Liver (tissue), 9 donors: ENCODE results near the gene TMEM175. TPM values are rescaled to one million over a fixed set of nuclear protein-coding genes. Genes with fewer than 3 reads are reported as not detected.

Experiments
- DNase-seq: peaks from one replicate; pipeline ENCODE4 v3.0.0-alpha.2; 2017; ENCODE audit warnings: low spot score
- H3K27ac ChIP-seq, 2 donors: one replicate each; pipeline ENCODE4 v1.7.0; 2013; ENCODE audit warnings: inconsistent platforms in 2 of 2, low read length in 2 of 2, control low read depth in 1 of 2, low read depth in 1 of 2, mild to moderate bottlenecking in 1 of 2
- H3K27me3 ChIP-seq, 4 donors: one replicate each; pipeline versions ENCODE4 v1.6.1 to v1.7.0; 2013; ENCODE audit warnings: low read length in 3 of 4, inconsistent platforms in 1 of 4, mild to moderate bottlenecking in 1 of 4, moderate library complexity in 1 of 4; ENCODE audit not compliant: control insufficient read depth in 4 of 4, insufficient read depth in 4 of 4
- H3K36me3 ChIP-seq, 4 donors: one replicate each; pipeline versions ENCODE4 v1.6.1 to v1.7.0; 2013; ENCODE audit warnings: low read length in 3 of 4, mild to moderate bottlenecking in 3 of 4, low read depth in 1 of 4, moderate library complexity in 1 of 4; ENCODE audit not compliant: control insufficient read depth in 4 of 4, insufficient read depth in 3 of 4
- H3K4me1 ChIP-seq, 4 donors: one replicate each; pipeline versions ENCODE4 v1.6.1 to v1.7.0; 2013; ENCODE audit warnings: low read length in 3 of 4, mild to moderate bottlenecking in 3 of 4, moderate library complexity in 1 of 4; ENCODE audit not compliant: control insufficient read depth in 4 of 4, insufficient read depth in 4 of 4
- H3K4me3 ChIP-seq, 3 donors: one replicate each; pipeline versions ENCODE4 v1.6.1 to v1.7.0; 2013; ENCODE audit warnings: low read length in 3 of 3, control low read depth in 1 of 3, low read depth in 1 of 3, mild to moderate bottlenecking in 1 of 3
- H3K9ac ChIP-seq, 2 donors: one replicate each; pipeline ENCODE4 v1.7.0; 2013; ENCODE audit warnings: low read length in 2 of 2, mild to moderate bottlenecking in 2 of 2, moderate library complexity in 2 of 2, control low read depth in 1 of 2, low read depth in 1 of 2
- H3K9me3 ChIP-seq, 4 donors: one replicate each; pipeline versions ENCODE4 v1.6.1 to v1.7.0; 2013; ENCODE audit warnings: low read length in 3 of 4; ENCODE audit not compliant: control insufficient read depth in 4 of 4
- EGR1 ChIP-seq, 2 donors: IDR thresholded peaks; 2 replicates each; pipeline ENCODE4 v1.6.1; 2016 to 2018; ENCODE audit warnings: antibody characterized with exemption in 2 of 2, low read depth in 2 of 2
- FOXA1 ChIP-seq: IDR thresholded peaks from 2 replicates; pipeline ENCODE4 v1.6.1; 2016; ENCODE audit warnings: antibody characterized with exemption
- FOXA2 ChIP-seq: IDR thresholded peaks from 2 replicates; pipeline ENCODE4 v1.6.1; 2016; ENCODE audit warnings: antibody characterized with exemption
- GABPA ChIP-seq, 2 donors: IDR thresholded peaks in 1 of 2; conservative IDR thresholded peaks in 1 of 2; 2 replicates each; pipeline ENCODE4 v1.6.1; 2016; ENCODE audit warnings: antibody characterized with exemption in 2 of 2, mild to moderate bottlenecking in 1 of 2, moderate library complexity in 1 of 2
- HNF4A ChIP-seq, 2 donors: conservative IDR thresholded peaks; 2 replicates each; pipeline ENCODE4 v1.6.1; 2016; ENCODE audit warnings: antibody characterized with exemption in 2 of 2, mild to moderate bottlenecking in 2 of 2
- HNF4G ChIP-seq: IDR thresholded peaks from 2 replicates; pipeline ENCODE4 v1.6.1; 2016; ENCODE audit warnings: antibody characterized with exemption
- JUND ChIP-seq, 2 donors: IDR thresholded peaks; 2 replicates each; pipeline ENCODE4 v1.6.1; 2016; ENCODE audit warnings: antibody characterized with exemption in 2 of 2
- RAD21 ChIP-seq, 2 donors: IDR thresholded peaks; 2 replicates each; pipeline ENCODE4 v1.6.1; 2016; ENCODE audit warnings: antibody characterized with exemption in 2 of 2, mild to moderate bottlenecking in 2 of 2
- RXRA ChIP-seq, 2 donors: IDR thresholded peaks; 2 replicates each; pipeline ENCODE4 v1.6.1; 2017 to 2018; ENCODE audit warnings: antibody characterized with exemption in 2 of 2, mild to moderate bottlenecking in 1 of 2
- SP1 ChIP-seq: IDR thresholded peaks from 2 replicates; pipeline ENCODE4 v1.6.1; 2018; ENCODE audit warnings: antibody characterized with exemption, mild to moderate bottlenecking
- TAF1 ChIP-seq: conservative IDR thresholded peaks from 2 replicates; pipeline ENCODE4 v1.6.1; 2016; ENCODE audit warnings: antibody characterized with exemption, mild to moderate bottlenecking
- YY1 ChIP-seq: IDR thresholded peaks from 2 replicates; pipeline ENCODE4 v1.6.1; 2016; ENCODE audit warnings: antibody characterized with exemption, mild to moderate bottlenecking
- WGBS: extraction: QIAGEN DNeasy Blood & Tissue Kit; methylation state at CpG from one replicate; pipeline ENCODE4 v1.1.7; 2013; 5-methylcytosine and 5-hydroxymethylcytosine counted together
- polyA plus RNA-seq, 2 donors: library from polyadenylated mRNA; stranded (reverse) in 1 of 2; unstranded in 1 of 2; fragments of 200-250 nt in 1 of 2; fragments of >200 nt in 1 of 2; fragmentation: Nextera tagmentation in 1 of 2; extraction: Ambion mirVana in 1 of 2; gene quantifications; one replicate each; pipeline versions ENCODE4 v1.2.1 to v1.2.3, GENCODE V29; 2013 to 2015
- total RNA-seq, 2 donors: library from RNA; depleted of rRNA; stranded (reverse); fragments of >200 nt; gene quantifications; one replicate each; pipeline ENCODE4 v1.2.3, GENCODE V29; 2014
- TF ChIP-seq, protein P1 (sequence below): IDR thresholded peaks from 2 replicates; pipeline ENCODE4 v1.6.1; 2016; ENCODE audit warnings: antibody characterized with exemption
- TF ChIP-seq, protein P2 (sequence below): IDR thresholded peaks from 2 replicates; pipeline ENCODE4 v1.6.1; 2016; ENCODE audit warnings: antibody characterized with exemption
- TF ChIP-seq, protein P3 (sequence below): fragments of 150-350 bp; IDR thresholded peaks from 2 replicates; pipeline ENCODE4 v1.5.1; 2017; ENCODE audit warnings: improper control_type of control experiment, low read depth, low read length; ENCODE audit not compliant: missing input control
- TF ChIP-seq, protein P4 (sequence below): IDR thresholded peaks from 2 replicates; pipeline ENCODE4 v1.6.1; 2016; ENCODE audit warnings: antibody characterized with exemption, mild to moderate bottlenecking
- TF ChIP-seq, protein P5 (sequence below): IDR thresholded peaks from 2 replicates; pipeline ENCODE4 v1.6.1; 2016; ENCODE audit warnings: antibody characterized with exemption
- donor health status: healthy.
- donor health status: healthy.
- donor health status: healthy.
- donor health status: healthy.
- donor health status: healthy.

TMEM175 gene
- total and polyA plus RNA-seq, 4 donors = 18.6 to 26.3 (median 25.5) TPM

DNA sequence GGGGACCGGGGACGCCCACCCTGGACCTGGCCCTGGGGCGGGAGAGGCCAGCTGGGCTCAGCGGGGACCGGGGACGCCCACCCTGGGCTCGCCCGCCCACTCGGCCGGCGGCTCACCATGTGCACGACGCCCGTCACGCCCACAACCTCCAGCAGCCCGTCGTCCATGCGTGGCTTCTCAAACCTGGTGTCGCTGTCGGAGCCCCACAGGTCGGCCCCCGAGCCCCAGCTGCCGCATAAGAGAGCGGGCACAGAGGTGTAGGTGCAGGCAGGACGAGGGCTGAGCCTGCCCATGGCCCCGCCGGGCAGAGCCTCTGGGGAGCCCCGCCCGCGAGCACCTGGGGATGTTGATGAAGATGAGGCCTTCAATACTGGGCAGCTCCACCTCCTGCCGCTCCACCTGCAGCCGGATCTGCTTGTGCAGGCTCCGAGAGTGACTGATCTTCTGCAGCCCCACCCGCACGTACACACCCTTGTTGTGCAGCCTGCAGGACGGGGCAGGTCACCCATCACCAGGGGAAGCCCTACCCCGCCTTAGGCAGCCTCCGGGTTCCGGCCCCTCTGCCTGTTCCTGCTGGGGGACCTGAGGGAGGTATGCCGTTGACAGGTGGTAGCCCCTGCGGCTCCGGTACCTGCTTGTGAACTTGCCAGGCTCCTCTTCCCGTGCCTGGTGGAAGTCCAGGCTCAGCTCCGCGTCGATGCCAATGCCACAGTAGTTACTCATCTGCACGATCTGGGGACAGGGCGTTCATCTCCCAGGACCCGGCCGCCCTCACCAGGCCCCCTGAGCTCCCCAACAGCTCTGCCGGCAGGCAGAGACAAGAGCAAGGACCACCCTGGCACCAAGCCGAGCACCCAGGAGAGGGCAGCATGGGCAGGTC lies 29.3 kb downstream of the TMEM175 start:
- H3K9ac ChIP-seq = no peak overlapping the region
- no peak for DNase-seq
- H3K36me3 ChIP-seq = peaks cover 0 to 26% (median 3%) of the 10 kb centered on the region in 4 donors

DNA sequence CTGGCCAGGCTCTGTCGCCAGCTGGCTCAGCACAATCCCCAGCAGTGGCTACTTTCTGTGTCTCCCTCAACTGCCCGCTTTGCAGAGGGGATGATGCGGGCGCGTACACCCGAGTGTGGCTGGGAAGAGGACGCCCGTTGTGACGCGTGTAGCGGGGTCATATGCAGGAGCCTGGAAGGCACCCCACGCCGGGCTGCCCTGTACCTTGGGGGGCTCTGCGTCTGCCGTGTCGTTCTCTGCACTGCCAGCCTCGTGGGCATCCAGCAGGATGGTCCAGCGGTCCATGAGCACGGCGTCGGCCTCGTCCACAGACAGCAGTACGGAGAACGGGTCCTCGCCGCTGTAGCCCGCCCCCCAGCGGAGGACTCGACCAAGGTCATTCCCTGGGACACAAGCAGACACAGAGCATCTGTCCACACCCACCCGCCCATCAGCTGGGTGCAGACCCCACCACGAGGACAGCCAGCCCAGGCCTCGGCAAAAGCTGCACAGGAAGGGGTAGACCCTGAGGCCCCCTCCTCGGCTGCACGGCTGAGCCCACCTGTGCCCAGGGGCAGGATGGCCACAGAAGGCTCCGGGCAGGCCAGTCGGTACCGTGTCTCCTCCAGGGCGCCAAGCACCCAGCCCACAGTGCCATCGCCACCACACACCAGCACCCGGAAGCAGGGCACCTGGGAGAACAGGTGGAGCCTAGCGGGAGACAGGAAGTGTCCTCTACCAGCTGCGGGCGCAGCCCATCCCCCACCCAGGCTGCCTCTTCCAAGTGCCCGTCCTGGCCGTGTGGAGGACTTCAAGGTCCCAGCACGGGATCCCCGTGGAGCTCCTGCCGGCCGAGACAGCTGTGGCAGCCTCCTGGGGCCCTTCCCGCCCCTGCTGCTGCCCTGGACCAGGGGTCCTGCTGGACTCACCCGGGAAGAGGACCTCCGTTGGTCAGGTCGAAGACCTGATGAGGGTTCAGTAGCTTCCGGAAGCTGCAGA lies 30.3 kb downstream of the TMEM175 start:
- no peaks in the 10 kb centered on the region for H3K4me1 ChIP-seq
- H3K27me3 ChIP-seq = no peaks in the 10 kb centered on the region
- no peak for DNase-seq
- WGBS = 91% methylated on average over 54 of the region's 54 CpGs
- H3K27ac ChIP-seq = no peak overlapping the region
- no peak overlapping the region for H3K4me3 ChIP-seq
- H3K9ac ChIP-seq = no peak overlapping the region
- peaks cover 0 to 26% (median 3%) of the 10 kb centered on the region in 4 donors for H3K36me3 ChIP-seq
- H3K9me3 ChIP-seq = no peaks in the 10 kb centered on the region
- TF ChIP-seq, protein P1, sequence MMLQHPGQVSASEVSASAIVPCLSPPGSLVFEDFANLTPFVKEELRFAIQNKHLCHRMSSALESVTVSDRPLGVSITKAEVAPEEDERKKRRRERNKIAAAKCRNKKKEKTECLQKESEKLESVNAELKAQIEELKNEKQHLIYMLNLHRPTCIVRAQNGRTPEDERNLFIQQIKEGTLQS = no peak
- no peak for TF ChIP-seq HNF4G
- TF ChIP-seq, protein P2, sequence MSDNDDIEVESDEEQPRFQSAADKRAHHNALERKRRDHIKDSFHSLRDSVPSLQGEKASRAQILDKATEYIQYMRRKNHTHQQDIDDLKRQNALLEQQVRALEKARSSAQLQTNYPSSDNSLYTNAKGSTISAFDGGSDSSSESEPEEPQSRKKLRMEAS = no peak
- no peak for TF ChIP-seq EGR1 (IDR thresholded peaks at IDR 0.05; ENCODE audit: low read depth in 2 of 2)
- TF ChIP-seq YY1 = no peak
- TF ChIP-seq JUND (IDR thresholded peaks at IDR 0.05) = no peak
- no peak for TF ChIP-seq TAF1
- no peak for TF ChIP-seq RAD21 (IDR thresholded peaks at IDR 0.05)
- no peak for TF ChIP-seq SP1
- no peak for TF ChIP-seq FOXA2
- TF ChIP-seq FOXA1 = no peak
- TF ChIP-seq, protein P3, sequence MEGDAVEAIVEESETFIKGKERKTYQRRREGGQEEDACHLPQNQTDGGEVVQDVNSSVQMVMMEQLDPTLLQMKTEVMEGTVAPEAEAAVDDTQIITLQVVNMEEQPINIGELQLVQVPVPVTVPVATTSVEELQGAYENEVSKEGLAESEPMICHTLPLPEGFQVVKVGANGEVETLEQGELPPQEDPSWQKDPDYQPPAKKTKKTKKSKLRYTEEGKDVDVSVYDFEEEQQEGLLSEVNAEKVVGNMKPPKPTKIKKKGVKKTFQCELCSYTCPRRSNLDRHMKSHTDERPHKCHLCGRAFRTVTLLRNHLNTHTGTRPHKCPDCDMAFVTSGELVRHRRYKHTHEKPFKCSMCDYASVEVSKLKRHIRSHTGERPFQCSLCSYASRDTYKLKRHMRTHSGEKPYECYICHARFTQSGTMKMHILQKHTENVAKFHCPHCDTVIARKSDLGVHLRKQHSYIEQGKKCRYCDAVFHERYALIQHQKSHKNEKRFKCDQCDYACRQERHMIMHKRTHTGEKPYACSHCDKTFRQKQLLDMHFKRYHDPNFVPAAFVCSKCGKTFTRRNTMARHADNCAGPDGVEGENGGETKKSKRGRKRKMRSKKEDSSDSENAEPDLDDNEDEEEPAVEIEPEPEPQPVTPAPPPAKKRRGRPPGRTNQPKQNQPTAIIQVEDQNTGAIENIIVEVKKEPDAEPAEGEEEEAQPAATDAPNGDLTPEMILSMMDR = no peak
- TF ChIP-seq HNF4A (conservative IDR thresholded peaks at IDR 0.05) = no peak

More for the DNA sequence above, 29.3 kb downstream of the TMEM175 start:
- TF ChIP-seq, protein P1 = no peak
- TF ChIP-seq, protein P2 = no peak
- TF ChIP-seq EGR1 (IDR thresholded peaks at IDR 0.05; ENCODE audit: low read depth in 2 of 2) (no peak), JUND (IDR thresholded peaks at IDR 0.05) (no peak), YY1 (no peak), HNF4A (conservative IDR thresholded peaks at IDR 0.05) (no peak), SP1 (no peak), RAD21 (IDR thresholded peaks at IDR 0.05) (no peak), GABPA (IDR thresholded peaks at IDR 0.05 in 1 of 2, conservative IDR thresholded peaks at IDR 0.05 in 1 of 2) (no peak), RXRA (IDR thresholded peaks at IDR 0.05) (no peak), HNF4G (no peak)
- TF ChIP-seq, protein P4, sequence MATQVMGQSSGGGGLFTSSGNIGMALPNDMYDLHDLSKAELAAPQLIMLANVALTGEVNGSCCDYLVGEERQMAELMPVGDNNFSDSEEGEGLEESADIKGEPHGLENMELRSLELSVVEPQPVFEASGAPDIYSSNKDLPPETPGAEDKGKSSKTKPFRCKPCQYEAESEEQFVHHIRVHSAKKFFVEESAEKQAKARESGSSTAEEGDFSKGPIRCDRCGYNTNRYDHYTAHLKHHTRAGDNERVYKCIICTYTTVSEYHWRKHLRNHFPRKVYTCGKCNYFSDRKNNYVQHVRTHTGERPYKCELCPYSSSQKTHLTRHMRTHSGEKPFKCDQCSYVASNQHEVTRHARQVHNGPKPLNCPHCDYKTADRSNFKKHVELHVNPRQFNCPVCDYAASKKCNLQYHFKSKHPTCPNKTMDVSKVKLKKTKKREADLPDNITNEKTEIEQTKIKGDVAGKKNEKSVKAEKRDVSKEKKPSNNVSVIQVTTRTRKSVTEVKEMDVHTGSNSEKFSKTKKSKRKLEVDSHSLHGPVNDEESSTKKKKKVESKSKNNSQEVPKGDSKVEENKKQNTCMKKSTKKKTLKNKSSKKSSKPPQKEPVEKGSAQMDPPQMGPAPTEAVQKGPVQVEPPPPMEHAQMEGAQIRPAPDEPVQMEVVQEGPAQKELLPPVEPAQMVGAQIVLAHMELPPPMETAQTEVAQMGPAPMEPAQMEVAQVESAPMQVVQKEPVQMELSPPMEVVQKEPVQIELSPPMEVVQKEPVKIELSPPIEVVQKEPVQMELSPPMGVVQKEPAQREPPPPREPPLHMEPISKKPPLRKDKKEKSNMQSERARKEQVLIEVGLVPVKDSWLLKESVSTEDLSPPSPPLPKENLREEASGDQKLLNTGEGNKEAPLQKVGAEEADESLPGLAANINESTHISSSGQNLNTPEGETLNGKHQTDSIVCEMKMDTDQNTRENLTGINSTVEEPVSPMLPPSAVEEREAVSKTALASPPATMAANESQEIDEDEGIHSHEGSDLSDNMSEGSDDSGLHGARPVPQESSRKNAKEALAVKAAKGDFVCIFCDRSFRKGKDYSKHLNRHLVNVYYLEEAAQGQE = no peak
- TF ChIP-seq, protein P5, sequence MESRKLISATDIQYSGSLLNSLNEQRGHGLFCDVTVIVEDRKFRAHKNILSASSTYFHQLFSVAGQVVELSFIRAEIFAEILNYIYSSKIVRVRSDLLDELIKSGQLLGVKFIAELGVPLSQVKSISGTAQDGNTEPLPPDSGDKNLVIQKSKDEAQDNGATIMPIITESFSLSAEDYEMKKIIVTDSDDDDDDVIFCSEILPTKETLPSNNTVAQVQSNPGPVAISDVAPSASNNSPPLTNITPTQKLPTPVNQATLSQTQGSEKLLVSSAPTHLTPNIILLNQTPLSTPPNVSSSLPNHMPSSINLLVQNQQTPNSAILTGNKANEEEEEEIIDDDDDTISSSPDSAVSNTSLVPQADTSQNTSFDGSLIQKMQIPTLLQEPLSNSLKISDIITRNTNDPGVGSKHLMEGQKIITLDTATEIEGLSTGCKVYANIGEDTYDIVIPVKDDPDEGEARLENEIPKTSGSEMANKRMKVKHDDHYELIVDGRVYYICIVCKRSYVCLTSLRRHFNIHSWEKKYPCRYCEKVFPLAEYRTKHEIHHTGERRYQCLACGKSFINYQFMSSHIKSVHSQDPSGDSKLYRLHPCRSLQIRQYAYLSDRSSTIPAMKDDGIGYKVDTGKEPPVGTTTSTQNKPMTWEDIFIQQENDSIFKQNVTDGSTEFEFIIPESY = no peak
- H3K27ac ChIP-seq = no peak overlapping the region
- H3K4me1 ChIP-seq = no peaks in the 10 kb centered on the region
- no peak overlapping the region for H3K4me3 ChIP-seq
- H3K9me3 ChIP-seq = no peaks in the 10 kb centered on the region
- WGBS = 90% methylated on average over 52 of the region's 52 CpGs
- no peaks in the 10 kb centered on the region for H3K27me3 ChIP-seq
